ENCODE measurements around the gene CHN1.

DNA sequence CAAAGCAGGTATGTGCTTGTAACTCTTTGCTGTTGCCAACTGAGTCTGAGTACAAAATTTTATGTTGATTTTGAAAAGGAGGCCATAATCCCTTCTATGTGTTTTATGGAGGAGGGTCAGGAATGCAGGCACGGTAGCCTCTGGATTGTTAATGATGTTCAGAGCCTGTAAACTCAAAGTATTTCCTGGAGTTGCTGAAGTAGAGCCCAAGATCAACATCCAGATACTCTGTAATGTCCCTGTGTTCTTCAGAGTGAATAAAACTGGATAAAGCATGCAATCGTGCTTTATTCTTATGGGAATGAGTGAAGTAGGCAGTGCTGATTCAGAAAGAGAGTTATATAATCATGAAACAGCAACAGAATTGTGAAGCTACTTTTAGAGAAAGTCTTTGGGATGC, 179.1 kb downstream of the CHN1 start:
- TF ChIP-seq, protein P1, sequence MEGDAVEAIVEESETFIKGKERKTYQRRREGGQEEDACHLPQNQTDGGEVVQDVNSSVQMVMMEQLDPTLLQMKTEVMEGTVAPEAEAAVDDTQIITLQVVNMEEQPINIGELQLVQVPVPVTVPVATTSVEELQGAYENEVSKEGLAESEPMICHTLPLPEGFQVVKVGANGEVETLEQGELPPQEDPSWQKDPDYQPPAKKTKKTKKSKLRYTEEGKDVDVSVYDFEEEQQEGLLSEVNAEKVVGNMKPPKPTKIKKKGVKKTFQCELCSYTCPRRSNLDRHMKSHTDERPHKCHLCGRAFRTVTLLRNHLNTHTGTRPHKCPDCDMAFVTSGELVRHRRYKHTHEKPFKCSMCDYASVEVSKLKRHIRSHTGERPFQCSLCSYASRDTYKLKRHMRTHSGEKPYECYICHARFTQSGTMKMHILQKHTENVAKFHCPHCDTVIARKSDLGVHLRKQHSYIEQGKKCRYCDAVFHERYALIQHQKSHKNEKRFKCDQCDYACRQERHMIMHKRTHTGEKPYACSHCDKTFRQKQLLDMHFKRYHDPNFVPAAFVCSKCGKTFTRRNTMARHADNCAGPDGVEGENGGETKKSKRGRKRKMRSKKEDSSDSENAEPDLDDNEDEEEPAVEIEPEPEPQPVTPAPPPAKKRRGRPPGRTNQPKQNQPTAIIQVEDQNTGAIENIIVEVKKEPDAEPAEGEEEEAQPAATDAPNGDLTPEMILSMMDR (IDR thresholded peaks at IDR 0.05) = no peak
- TF ChIP-seq POLR2A (IDR thresholded peaks at IDR 0.05) = no peak
